Hepatocyte (in vitro differentiated cells): ENCODE data around the gene NPTX1. TPM values are rescaled to one million over a fixed set of nuclear protein-coding genes. Genes with fewer than 3 reads are reported as not detected.

Source experiments
- DNase-seq: peaks from one replicate; pipeline ENCODE4 v3.0.0-alpha.2; 2016; ENCODE audit warnings: low spot score
- H2AFZ ChIP-seq: fragments of 200-600 bp; sonication (generic); 2 replicates; pipeline ENCODE4 v1.6.0; 2016; ENCODE audit warnings: antibody characterized with exemption, mild to moderate bottlenecking
- H3K27ac ChIP-seq: fragments of 200-600 bp; sonication (generic); 2 replicates; pipeline ENCODE4 v1.5.1; 2016; ENCODE audit warnings: mild to moderate bottlenecking
- H3K27me3 ChIP-seq: fragments of 200-600 bp; sonication (generic); 2 replicates; pipeline ENCODE4 v1.6.1; 2016
- H3K36me3 ChIP-seq: fragments of 200-600 bp; sonication (generic); replicated peaks from 2 replicates; pipeline ENCODE4 v1.5.1; 2016; ENCODE audit warnings: low read depth; ENCODE audit not compliant: insufficient read depth
- H3K4me1 ChIP-seq: fragments of 200-600 bp; sonication (generic); 2 replicates; pipeline ENCODE4 v1.5.1; 2016; ENCODE audit warnings: mild to moderate bottlenecking, moderate library complexity; ENCODE audit not compliant: insufficient read depth
- H3K4me2 ChIP-seq: fragments of 200-600 bp; sonication (generic); 2 replicates; pipeline ENCODE4 v1.6.0; 2016
- H3K4me3 ChIP-seq: fragments of 200-600 bp; sonication (generic); 2 replicates; pipeline ENCODE4 v1.5.1; 2016; ENCODE audit warnings: mild to moderate bottlenecking
- H3K79me2 ChIP-seq: fragments of 200-600 bp; sonication (generic); 2 replicates; pipeline ENCODE4 v1.6.0; 2017; ENCODE audit warnings: mild to moderate bottlenecking
- H3K9me2 ChIP-seq: fragments of 200-600 bp; sonication (generic); replicated peaks from 2 replicates; pipeline ENCODE4 v1.6.0; 2017; ENCODE audit warnings: mild to moderate bottlenecking; ENCODE audit not compliant: insufficient read depth
- H3K9me3 ChIP-seq: fragments of 200-600 bp; sonication (generic); 2 replicates; pipeline ENCODE4 v1.5.1; 2016; ENCODE audit warnings: low read depth, mild to moderate bottlenecking
- H4K20me1 ChIP-seq: fragments of 200-600 bp; sonication (generic); 2 replicates; pipeline ENCODE4 v1.6.0; 2016; ENCODE audit warnings: mild to moderate bottlenecking; ENCODE audit not compliant: insufficient read depth, poor library complexity, severe bottlenecking
- EZH2 ChIP-seq: fragments of 200-600 bp; sonication (generic); IDR thresholded peaks from 2 replicates; pipeline ENCODE4 v1.6.1; 2016; ENCODE audit warnings: antibody characterized with exemption, mild to moderate bottlenecking, borderline replicate concordance
- EZH2phosphoT487 ChIP-seq: fragments of 200-600 bp; sonication (generic); IDR thresholded peaks from one replicate; pipeline ENCODE4 v1.6.1; 2018; ENCODE audit warnings: antibody characterized with exemption, mild to moderate bottlenecking, low read depth, moderate library complexity; ENCODE audit not compliant: unreplicated experiment, severe bottlenecking
- WGBS: methylation state at CpG from one replicate; pipeline ENCODE4 v1.1.6; 2016; ENCODE audit warnings: low lambda C conversion rate; ENCODE audit errors: missing lambda C conversion rate; 5-methylcytosine and 5-hydroxymethylcytosine counted together
- polyA plus RNA-seq: library from polyadenylated mRNA; unstranded; fragments of >200 nt; fragmentation: Nextera tagmentation; extraction: Ambion mirVana; gene quantifications from 2 replicates; pipeline ENCODE4 v1.2.1, GENCODE V29; 2016
- total RNA-seq: library from RNA; depleted of rRNA; stranded (reverse); fragments of >200 nt; gene quantifications from 2 replicates; pipeline ENCODE4 v1.2.3, GENCODE V29; 2014
- TF ChIP-seq, protein P1 (sequence below): fragments of 200-600 bp; sonication (generic); IDR thresholded peaks from 2 replicates; pipeline ENCODE4 v1.5.1; 2016; ENCODE audit warnings: antibody characterized with exemption, mild to moderate bottlenecking; ENCODE audit not compliant: poor library complexity

The NPTX1 gene
- total and polyA plus RNA-seq, 2 experiments from 2014 or later, result 0.70 to 2.1 TPM

GRCh38 chr17:80464486-80464885, 11.9 kb downstream of the NPTX1 start:
- H3K27me3 ChIP-seq, result peaks cover 41% of the 10 kb centered on the region

GRCh38 chr17:80463784-80464400, 12.5 kb downstream of the NPTX1 start:
- Histone ChIP-seq H2AFZ (no peak overlapping the region), H3K27ac (no peak overlapping the region), H4K20me1 (no peaks in the 10 kb centered on the region), H3K4me3 (no peak overlapping the region), H3K9me2 (no peaks in the 10 kb centered on the region), H3K27me3 (peaks cover 40% of the 10 kb centered on the region), H3K79me2 (no peaks in the 10 kb centered on the region), H3K9me3 (no peaks in the 10 kb centered on the region), H3K4me1 (no peaks in the 10 kb centered on the region), H3K36me3 (no peaks in the 10 kb centered on the region), H3K4me2 (no peak overlapping the region)
- TF ChIP-seq EZH2 (no peak), EZH2phosphoT487 (no peak)
- TF ChIP-seq, protein P1, sequence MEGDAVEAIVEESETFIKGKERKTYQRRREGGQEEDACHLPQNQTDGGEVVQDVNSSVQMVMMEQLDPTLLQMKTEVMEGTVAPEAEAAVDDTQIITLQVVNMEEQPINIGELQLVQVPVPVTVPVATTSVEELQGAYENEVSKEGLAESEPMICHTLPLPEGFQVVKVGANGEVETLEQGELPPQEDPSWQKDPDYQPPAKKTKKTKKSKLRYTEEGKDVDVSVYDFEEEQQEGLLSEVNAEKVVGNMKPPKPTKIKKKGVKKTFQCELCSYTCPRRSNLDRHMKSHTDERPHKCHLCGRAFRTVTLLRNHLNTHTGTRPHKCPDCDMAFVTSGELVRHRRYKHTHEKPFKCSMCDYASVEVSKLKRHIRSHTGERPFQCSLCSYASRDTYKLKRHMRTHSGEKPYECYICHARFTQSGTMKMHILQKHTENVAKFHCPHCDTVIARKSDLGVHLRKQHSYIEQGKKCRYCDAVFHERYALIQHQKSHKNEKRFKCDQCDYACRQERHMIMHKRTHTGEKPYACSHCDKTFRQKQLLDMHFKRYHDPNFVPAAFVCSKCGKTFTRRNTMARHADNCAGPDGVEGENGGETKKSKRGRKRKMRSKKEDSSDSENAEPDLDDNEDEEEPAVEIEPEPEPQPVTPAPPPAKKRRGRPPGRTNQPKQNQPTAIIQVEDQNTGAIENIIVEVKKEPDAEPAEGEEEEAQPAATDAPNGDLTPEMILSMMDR, result no peak
- no peak for DNase-seq
- 89% methylated on average over 13 of the region's 13 CpGs for WGBS

More at GRCh38 chr17:80464486-80464885, 11.9 kb downstream of the NPTX1 start:
- no peaks in the 10 kb centered on the region for H3K4me1 ChIP-seq
- H4K20me1 ChIP-seq, result no peaks in the 10 kb centered on the region
- TF ChIP-seq EZH2, result no peak
- no peak for TF ChIP-seq EZH2phosphoT487
- TF ChIP-seq, protein P1, result no peak
- no peaks in the 10 kb centered on the region for H3K9me3 ChIP-seq
- no peak overlapping the region for H2AFZ ChIP-seq
- no peak overlapping the region for H3K4me3 ChIP-seq
- H3K36me3 ChIP-seq, result no peaks in the 10 kb centered on the region
- no peak overlapping the region for H3K27ac ChIP-seq
- 90% methylated on average over 8 of the region's 8 CpGs for WGBS
- H3K79me2 ChIP-seq, result no peaks in the 10 kb centered on the region
- DNase-seq, result no peak
- no peaks in the 10 kb centered on the region for H3K9me2 ChIP-seq
- H3K4me2 ChIP-seq, result no peak overlapping the region

DNA sequence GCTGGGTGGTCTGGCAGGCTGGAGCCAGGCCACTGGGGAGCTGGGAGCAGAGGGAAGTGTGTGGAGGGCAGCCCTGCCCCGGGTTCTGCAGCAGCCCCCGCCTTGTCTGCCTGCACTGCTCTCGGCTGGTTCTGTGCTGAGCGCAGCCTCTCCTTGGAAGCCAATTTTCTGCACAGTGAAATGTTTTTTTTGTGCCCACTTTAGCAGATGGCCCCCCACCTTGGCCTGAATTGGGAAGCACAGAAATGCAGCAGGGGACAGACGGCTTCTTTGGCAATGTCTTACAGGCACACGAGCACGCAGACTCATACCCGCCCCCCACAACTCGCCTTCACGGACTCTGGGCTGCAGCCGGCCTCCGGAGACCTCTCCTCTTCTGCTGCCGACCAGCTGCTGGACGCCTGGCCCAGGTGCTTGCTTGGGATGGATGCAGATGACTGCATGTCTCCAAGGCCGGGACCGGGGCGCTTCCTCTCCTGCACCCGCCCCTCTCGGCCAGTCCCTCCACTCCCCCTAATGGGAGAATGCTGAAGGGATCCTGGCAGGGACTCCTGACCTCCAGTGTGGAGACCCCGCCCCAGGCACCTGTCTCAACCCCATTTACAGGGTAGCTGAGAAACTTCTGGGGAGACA, 14.8 kb downstream of the NPTX1 start:
- no peak overlapping the region for H3K27ac ChIP-seq
- 66% methylated on average over 20 of the region's 20 CpGs for WGBS
- no peaks in the 10 kb centered on the region for H4K20me1 ChIP-seq
- no peak for TF ChIP-seq EZH2
- TF ChIP-seq, protein P1, result no peak
- TF ChIP-seq EZH2phosphoT487, result no peak
- no peaks in the 10 kb centered on the region for H3K36me3 ChIP-seq
- no peak for DNase-seq
- no peaks in the 10 kb centered on the region for H3K9me2 ChIP-seq
- no peak overlapping the region for H3K4me2 ChIP-seq
- H3K27me3 ChIP-seq, result peaks cover 19% of the 10 kb centered on the region
- H3K4me3 ChIP-seq, result no peak overlapping the region
- H3K4me1 ChIP-seq, result no peaks in the 10 kb centered on the region
- H3K9me3 ChIP-seq, result no peaks in the 10 kb centered on the region
- no peak overlapping the region for H2AFZ ChIP-seq
- no peaks in the 10 kb centered on the region for H3K79me2 ChIP-seq
